Mammary epithelial cell (primary cell): ENCODE results near the gene IQGAP2.

Experiments used
- CTCF ChIP-seq, 2 donors: IDR thresholded peaks in 1 of 2; conservative IDR thresholded peaks in 1 of 2; 2 replicates each; pipeline ENCODE4 v1.5.1; 2011 to 2012; ENCODE audit warnings: inconsistent platforms in 2 of 2, low read length in 2 of 2, mild to moderate bottlenecking in 2 of 2, control low read depth in 1 of 2, low read depth in 1 of 2; ENCODE audit not compliant: insufficient read depth in 1 of 2; ENCODE audit errors: extremely low read depth in 1 of 2
- EZH2 ChIP-seq: IDR thresholded peaks from 2 replicates; pipeline ENCODE4 v1.6.1; 2012; ENCODE audit warnings: low read length, inconsistent platforms, borderline replicate concordance

- TF ChIP-seq CTCF (conservative IDR thresholded peaks at IDR 0.05 in 1 of 2, IDR thresholded peaks at IDR 0.05 in 1 of 2; ENCODE audit: extremely low read depth in 1 of 2, insufficient read depth in 1 of 2, low read depth in 1 of 2, low read length in 2 of 2), result no peak
- TF ChIP-seq EZH2, result no peak
Observed at GRCh38 chr5:76556511-76557221, 153.6 kb downstream of the IQGAP2 start.
